Trophoblast cell (in vitro differentiated cells and primary cell): Measurements from ENCODE around the gene AMOTL2.

Source experiments
- DNase-seq, 2 donors: peaks; one replicate each; pipeline ENCODE4 v3.0.0-alpha.2; 2016
- H2AFZ ChIP-seq: 2 replicates; pipeline ENCODE4 v1.6.1; 2013; ENCODE audit warnings: low read length, moderate library complexity, mild to moderate bottlenecking; ENCODE audit not compliant: insufficient read depth, poor library complexity
- H2AK5ac ChIP-seq: 2 replicates; pipeline ENCODE4 v1.6.1; 2013; ENCODE audit warnings: mild to moderate bottlenecking, low read length
- H2BK120ac ChIP-seq: 2 replicates; pipeline ENCODE4 v1.6.1; 2013; ENCODE audit warnings: low read length, mild to moderate bottlenecking, moderate library complexity; ENCODE audit not compliant: insufficient read depth, poor library complexity
- H2BK12ac ChIP-seq: 2 replicates; pipeline ENCODE4 v1.6.1; 2013; ENCODE audit warnings: mild to moderate bottlenecking, low read length, moderate library complexity
- H2BK5ac ChIP-seq: 2 replicates; pipeline ENCODE4 v1.6.1; 2013; ENCODE audit warnings: low read length, low read depth, moderate library complexity, mild to moderate bottlenecking; ENCODE audit not compliant: poor library complexity
- H3K14ac ChIP-seq: 2 replicates; pipeline ENCODE4 v1.6.1; 2013; ENCODE audit warnings: mild to moderate bottlenecking, low read length
- H3K18ac ChIP-seq: 2 replicates; pipeline ENCODE4 v1.6.1; 2013; ENCODE audit warnings: mild to moderate bottlenecking, low read length
- H3K23ac ChIP-seq: 2 replicates; pipeline ENCODE4 v1.6.1; 2013; ENCODE audit warnings: low read length
- H3K27ac ChIP-seq: 2 replicates; pipeline ENCODE4 v1.5.1; 2013; ENCODE audit warnings: low read depth, mild to moderate bottlenecking, inconsistent platforms, low read length, moderate library complexity
- H3K27me3 ChIP-seq: 2 replicates; pipeline ENCODE4 v1.6.1; 2013; ENCODE audit warnings: inconsistent platforms, mild to moderate bottlenecking, low read length, moderate library complexity; ENCODE audit not compliant: insufficient read depth
- H3K36me3 ChIP-seq, 2 experiments: 1 replicate in 1 of 2; 2 replicates in 1 of 2; pipeline ENCODE4 v1.6.1; 2013; ENCODE audit warnings: low read length in 2 of 2, mild to moderate bottlenecking in 2 of 2, moderate library complexity in 1 of 2; ENCODE audit not compliant: insufficient read depth in 2 of 2, control insufficient read depth in 1 of 2
- H3K4ac ChIP-seq: 2 replicates; pipeline ENCODE4 v1.6.1; 2013; ENCODE audit warnings: low read depth, mild to moderate bottlenecking, low read length, moderate library complexity
- H3K4me1 ChIP-seq, 2 experiments: 1 replicate in 1 of 2; 2 replicates in 1 of 2; pipeline ENCODE4 v1.6.1; 2013; ENCODE audit warnings: low read length in 2 of 2, mild to moderate bottlenecking in 2 of 2, moderate library complexity in 1 of 2; ENCODE audit not compliant: insufficient read depth in 2 of 2, control insufficient read depth in 1 of 2
- H3K4me2 ChIP-seq: 2 replicates; pipeline ENCODE4 v1.6.1; 2013; ENCODE audit warnings: inconsistent platforms, mild to moderate bottlenecking, low read length, moderate library complexity
- H3K4me3 ChIP-seq: 2 replicates; pipeline ENCODE4 v1.5.1; 2013; ENCODE audit warnings: mild to moderate bottlenecking, low read depth, low read length, inconsistent platforms
- H3K79me1 ChIP-seq: one replicate; pipeline ENCODE4 v1.6.1; 2013; ENCODE audit warnings: low read length
- H3K79me2 ChIP-seq: 2 replicates; pipeline ENCODE4 v1.6.1; 2013; ENCODE audit warnings: low read length, mild to moderate bottlenecking; ENCODE audit not compliant: control insufficient read depth, insufficient read depth, poor library complexity
- H3K9ac ChIP-seq: 2 replicates; pipeline ENCODE4 v1.6.1; 2013; ENCODE audit warnings: mild to moderate bottlenecking, low read length
- H3K9me3 ChIP-seq: 2 replicates; pipeline ENCODE4 v1.6.1; 2013; ENCODE audit warnings: low read depth, mild to moderate bottlenecking, control low read depth, inconsistent platforms, low read length; ENCODE audit not compliant: insufficient read depth
- H4K12ac ChIP-seq: 2 replicates; pipeline ENCODE4 v1.6.1; 2013; ENCODE audit warnings: low read depth, mild to moderate bottlenecking, low read length, moderate library complexity
- H4K8ac ChIP-seq: 2 replicates; pipeline ENCODE4 v1.6.1; 2013; ENCODE audit warnings: low read depth, mild to moderate bottlenecking, low read length, moderate library complexity
- H4K91ac ChIP-seq: one replicate; pipeline ENCODE4 v1.6.1; 2013; ENCODE audit warnings: low read depth, mild to moderate bottlenecking, low read length, moderate library complexity
- WGBS: extraction: QIAGEN DNeasy Blood & Tissue Kit; methylation state at CpG from one replicate; pipeline ENCODE4 v1.1.7; 2013; ENCODE audit warnings: missing lambda C conversion rate; ENCODE audit not compliant: insufficient read length, insufficient coverage; ENCODE audit errors: extremely low coverage; 5-methylcytosine and 5-hydroxymethylcytosine counted together

AMOTL2 gene

GRCh38 chr3:134326760-134327593 is 47.3 kb downstream of the AMOTL2 start:
- H4K91ac ChIP-seq, result peak overlapping the region; percentile 100

DNA sequence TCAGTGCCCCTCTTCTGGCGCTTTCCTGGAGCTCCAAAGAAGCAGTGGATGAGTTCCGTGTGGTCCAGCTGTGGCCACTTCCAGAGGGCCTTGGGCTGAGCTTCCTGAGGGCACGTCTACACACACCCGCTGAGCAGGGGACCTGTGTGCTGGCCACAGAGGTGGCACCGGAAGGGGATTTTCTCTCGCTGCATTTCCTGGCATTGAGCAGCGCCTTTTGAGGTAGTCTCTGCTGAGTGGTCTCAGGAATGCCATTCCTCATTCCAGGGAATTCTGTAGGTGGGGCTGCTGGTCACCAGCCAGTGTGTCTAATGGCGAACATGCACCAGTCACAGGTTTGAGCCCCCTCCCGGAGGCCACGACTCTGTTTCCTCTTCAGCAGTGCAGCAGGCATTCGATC is 48.1 kb downstream of the AMOTL2 start:
- peak overlapping the region; percentile 82 for H2AFZ ChIP-seq
- peak overlapping the region; percentile 60 for H4K12ac ChIP-seq
- H3K79me1 ChIP-seq, result peaks cover 55% of the 10 kb centered on the region
- H3K9me3 ChIP-seq, result no peaks in the 10 kb centered on the region
- no peak for DNase-seq
- no peak overlapping the region for H3K4me3 ChIP-seq
- H3K27ac ChIP-seq, result peak overlapping the region; percentile 100
- H3K4ac ChIP-seq, result peak overlapping the region; percentile 99
- peak overlapping the region; percentile 100 for H4K91ac ChIP-seq
- peaks cover 17% of the 10 kb centered on the region for H3K79me2 ChIP-seq
- no CpG with 5 or more reads among the region's 11 CpGs for WGBS
- peak overlapping the region; percentile 100 for H2BK12ac ChIP-seq
- peak overlapping the region; percentile 99 for H3K18ac ChIP-seq
- H3K4me2 ChIP-seq, result peak overlapping the region; percentile 12
- H3K4me1 ChIP-seq, result peaks cover 39 to 45% of the 10 kb centered on the region in 2 experiments
- peak overlapping the region; percentile 100 for H2BK120ac ChIP-seq
- no peak overlapping the region for H3K23ac ChIP-seq
- H3K27me3 ChIP-seq, result no peaks in the 10 kb centered on the region
- H4K8ac ChIP-seq, result peak overlapping the region; percentile 87
- no peaks in the 10 kb centered on the region for H3K36me3 ChIP-seq
- peak overlapping the region; percentile 100 for H3K14ac ChIP-seq
- peak overlapping the region; percentile 100 for H2BK5ac ChIP-seq
- peak overlapping the region; percentile 6 for H3K9ac ChIP-seq
- H2AK5ac ChIP-seq, result peak overlapping the region; percentile 100

More at GRCh38 chr3:134326760-134327593, 47.3 kb downstream of the AMOTL2 start:
- peak overlapping the region; percentile 100 for H2BK5ac ChIP-seq
- DNase-seq, result peak; percentile 97 to 100
- H3K79me2 ChIP-seq, result peaks cover 20% of the 10 kb centered on the region
- peak overlapping the region; percentile 86 for H3K9ac ChIP-seq
- peak overlapping the region; percentile 45 for H3K4me2 ChIP-seq
- no CpG with 5 or more reads among the region's 10 CpGs for WGBS
- no peaks in the 10 kb centered on the region for H3K36me3 ChIP-seq
- H2AFZ ChIP-seq, result peak overlapping the region; percentile 89
- H3K4me1 ChIP-seq, result peaks cover 45 to 51% of the 10 kb centered on the region in 2 experiments
- H4K8ac ChIP-seq, result peak overlapping the region; percentile 96
- H4K12ac ChIP-seq, result peak overlapping the region; percentile 96
- no peaks in the 10 kb centered on the region for H3K9me3 ChIP-seq
- peak overlapping the region; percentile 99 for H2BK12ac ChIP-seq
- peak overlapping the region; percentile 99 for H3K14ac ChIP-seq
- H3K27ac ChIP-seq, result peak overlapping the region; percentile 100
- peaks cover 63% of the 10 kb centered on the region for H3K79me1 ChIP-seq
- H2BK120ac ChIP-seq, result peak overlapping the region; percentile 100
- no peaks in the 10 kb centered on the region for H3K27me3 ChIP-seq
- H3K4ac ChIP-seq, result peak overlapping the region; percentile 97
- H3K4me3 ChIP-seq, result no peak overlapping the region
- H2AK5ac ChIP-seq, result peak overlapping the region; percentile 100
- no peak overlapping the region for H3K23ac ChIP-seq
- H3K18ac ChIP-seq, result peak overlapping the region; percentile 100

GRCh38 chr3:134325706-134326105 is 48.5 kb downstream of the AMOTL2 start:
- Histone ChIP-seq H3K4me3 (no peak overlapping the region), H3K4me1 (peaks cover 38 to 43% of the 10 kb centered on the region in 2 experiments), H3K18ac (peak overlapping the region; percentile 99), H2AFZ (peak overlapping the region; percentile 82), H4K8ac (peak overlapping the region; percentile 87), H3K9me3 (no peaks in the 10 kb centered on the region), H2AK5ac (peak overlapping the region; percentile 100), H4K91ac (peak overlapping the region; percentile 100), H2BK12ac (peak overlapping the region; percentile 100), H3K36me3 (no peaks in the 10 kb centered on the region), H3K9ac (peak overlapping the region; percentile 6), H3K23ac (no peak overlapping the region), H3K79me2 (peaks cover 15% of the 10 kb centered on the region), H4K12ac (peak overlapping the region; percentile 60), H3K27ac (peak overlapping the region; percentile 100), H2BK5ac (peak overlapping the region; percentile 100), H2BK120ac (peak overlapping the region; percentile 100), H3K79me1 (peaks cover 54% of the 10 kb centered on the region), H3K4me2 (no peak overlapping the region), H3K14ac (peak overlapping the region; percentile 100), H3K4ac (peak overlapping the region; percentile 99), H3K27me3 (no peaks in the 10 kb centered on the region)
- WGBS, result no CpG with 5 or more reads among the region's 5 CpGs
- peak in 1 of 2 donors; percentile 6 for DNase-seq

- Histone ChIP-seq H2AFZ (no peak overlapping the region), H3K27me3 (no peaks in the 10 kb centered on the region), H3K79me1 (peaks cover 52% of the 10 kb centered on the region), H3K4me3 (peak overlapping the region; percentile 31), H3K14ac (peak overlapping the region; percentile 60), H3K23ac (peak overlapping the region; percentile 47), H3K27ac (peak overlapping the region; percentile 100), H3K36me3 (no peaks in the 10 kb centered on the region), H2BK120ac (peak overlapping the region; percentile 100), H3K18ac (peak overlapping the region; percentile 26), H3K9ac (peak overlapping the region; percentile 17), H3K4ac (peak overlapping the region; percentile 2), H2AK5ac (peak overlapping the region; percentile 75), H4K8ac (peak overlapping the region; percentile 43), H3K9me3 (no peaks in the 10 kb centered on the region), H3K79me2 (peaks cover 16% of the 10 kb centered on the region), H2BK12ac (peak overlapping the region; percentile 89), H2BK5ac (peak overlapping the region; percentile 100), H3K4me2 (no peak overlapping the region), H4K91ac (peak overlapping the region; percentile 100), H4K12ac (no peak overlapping the region), H3K4me1 (peaks cover 41 to 43% of the 10 kb centered on the region in 2 experiments)
- DNase-seq, result peak; percentile 85 to 94
- WGBS, result no CpG with 5 or more reads among the region's 1 CpG
Measured at GRCh38 chr3:134325061-134325705, 49.1 kb downstream of the AMOTL2 start.
